HepG2 (cell line): ENCODE data around the gene ENO2. TPM values are rescaled to one million over a fixed set of nuclear protein-coding genes. Genes with fewer than 3 reads are reported as not detected.

ENCODE experiments used
- IKZF4 ChIP-seq: sonication (generic); formaldehyde crosslinking; IDR thresholded peaks from 2 replicates; pipeline ENCODE4 v1.5.1; 2020; ENCODE audit warnings: borderline replicate concordance, mild to moderate bottlenecking, low read depth, missing genetic modification reagents; ENCODE audit errors: not compliant biosample characterization
- IRF2 ChIP-seq: IDR thresholded peaks from 2 replicates; pipeline ENCODE4 v1.6.1; 2018; ENCODE audit warnings: missing genetic modification reagents, missing compliant biosample characterization
- KLF16 ChIP-seq, 2 experiments: sonication (generic) in 1 of 2; formaldehyde crosslinking in 1 of 2; IDR thresholded peaks; 2 replicates each; pipeline versions ENCODE4 v1.6.1 to v1.8.0; 2016 to 2023; ENCODE audit warnings: missing genetic modification reagents in 2 of 2, missing compliant biosample characterization in 1 of 2
- MED1 ChIP-seq: sonication (generic); formaldehyde crosslinking; IDR thresholded peaks from 2 replicates; pipeline ENCODE4 v1.4.0; 2020; ENCODE audit warnings: missing genetic modification reagents
- TCF12 ChIP-seq, 2 experiments: fragments of 450-650 bp in 1 of 2; sonication (generic) in 1 of 2; formaldehyde crosslinking in 1 of 2; IDR thresholded peaks; 2 replicates each; pipeline versions ENCODE4 v1.6.1 to v1.8.0; 2017 to 2022; ENCODE audit warnings: antibody characterized with exemption in 1 of 2, mild to moderate bottlenecking in 1 of 2, missing genetic modification reagents in 1 of 2, moderate library complexity in 1 of 2
- TFDP1 ChIP-seq: IDR thresholded peaks from 2 replicates; pipeline ENCODE4 v1.6.1; 2016; ENCODE audit warnings: missing compliant biosample characterization, missing genetic modification reagents, borderline replicate concordance
- TIGD3 ChIP-seq: sonication (generic); formaldehyde crosslinking; IDR thresholded peaks from 2 replicates; pipeline ENCODE4 v1.5.1; 2020; ENCODE audit warnings: mild to moderate bottlenecking, missing genetic modification reagents, borderline replicate concordance
- ZKSCAN1 ChIP-seq: fragments of 150-350 bp; IDR thresholded peaks from 2 replicates; pipeline ENCODE4 v1.6.1; 2014; ENCODE audit warnings: low read length
- ZNF225 ChIP-seq: sonication (generic); formaldehyde crosslinking; IDR thresholded peaks from 2 replicates; pipeline ENCODE4 v1.4.0; 2020; ENCODE audit warnings: mild to moderate bottlenecking, missing genetic modification reagents
- ZNF331 ChIP-seq: sonication (generic); formaldehyde crosslinking; IDR thresholded peaks from 2 replicates; pipeline ENCODE4 v1.4.0; 2020; ENCODE audit warnings: missing genetic modification reagents
- ZSCAN21 ChIP-seq: sonication (generic); formaldehyde crosslinking; IDR thresholded peaks from 2 replicates; pipeline ENCODE4 v1.8.0; 2022; ENCODE audit warnings: mild to moderate bottlenecking, missing genetic modification reagents, moderate library complexity, borderline replicate concordance
- polyA plus RNA-seq, 8 experiments: library from polyadenylated mRNA; depleted of rRNA in 3 of 8; stranded (reverse) in 7 of 8; unstranded in 1 of 8; fragments of >200 nt; fragmentation: Illumina TruSeq in 4 of 8; extraction: Trizol in 4 of 8; gene quantifications; 2 replicates each; pipeline versions ENCODE4 v1.2.1 to v1.2.3, GENCODE V29; 2011 to 2016; ENCODE audit warnings: low read depth in 4 of 8, missing spikeins in 1 of 8, mixed read lengths in 1 of 8; ENCODE audit not compliant: insufficient read depth in 1 of 8
- total RNA-seq, 5 experiments: library from RNA; depleted of rRNA; stranded (reverse); fragments of >200 nt; fragmentation: Illumina TruSeq; extraction: Trizol; gene quantifications; 2 replicates each; pipeline ENCODE4 v1.2.3, GENCODE V29; 2016; ENCODE audit warnings: low read depth in 1 of 5
- TF ChIP-seq, protein P1 (sequence below): sonication (generic); formaldehyde crosslinking; IDR thresholded peaks from 2 replicates; pipeline ENCODE4 v1.4.0; 2020; ENCODE audit warnings: low read depth, mild to moderate bottlenecking, missing genetic modification reagents
- TF ChIP-seq, protein P2 (sequence below), 2 experiments: sonication (generic) in 1 of 2; formaldehyde crosslinking in 1 of 2; IDR thresholded peaks; 2 replicates each; pipeline versions ENCODE4 v1.6.1 to v1.9.0; 2014 to 2022; ENCODE audit warnings: antibody characterized with exemption in 1 of 2, borderline replicate concordance in 1 of 2, inconsistent platforms in 1 of 2, low read depth in 1 of 2, missing genetic modification reagents in 1 of 2
- TF ChIP-seq, protein P3 (sequence below): sonication (generic); formaldehyde crosslinking; IDR thresholded peaks from 2 replicates; pipeline ENCODE4 v1.8.0; 2022; ENCODE audit warnings: mild to moderate bottlenecking, missing genetic modification reagents, borderline replicate concordance

ENO2 gene
- total and polyA plus RNA-seq, 2 of the 13 experiments (the other 11 are each of a cell fraction or from before 2014, with no cell fraction given), result 19.3 to 136 TPM

- TF ChIP-seq, protein P1, sequence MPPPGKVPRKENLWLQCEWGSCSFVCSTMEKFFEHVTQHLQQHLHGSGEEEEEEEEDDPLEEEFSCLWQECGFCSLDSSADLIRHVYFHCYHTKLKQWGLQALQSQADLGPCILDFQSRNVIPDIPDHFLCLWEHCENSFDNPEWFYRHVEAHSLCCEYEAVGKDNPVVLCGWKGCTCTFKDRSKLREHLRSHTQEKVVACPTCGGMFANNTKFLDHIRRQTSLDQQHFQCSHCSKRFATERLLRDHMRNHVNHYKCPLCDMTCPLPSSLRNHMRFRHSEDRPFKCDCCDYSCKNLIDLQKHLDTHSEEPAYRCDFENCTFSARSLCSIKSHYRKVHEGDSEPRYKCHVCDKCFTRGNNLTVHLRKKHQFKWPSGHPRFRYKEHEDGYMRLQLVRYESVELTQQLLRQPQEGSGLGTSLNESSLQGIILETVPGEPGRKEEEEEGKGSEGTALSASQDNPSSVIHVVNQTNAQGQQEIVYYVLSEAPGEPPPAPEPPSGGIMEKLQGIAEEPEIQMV (CRISPR knock-in tag), result peak; percentile 88
- TF ChIP-seq ZSCAN21 (CRISPR knock-in tag) (peak; percentile 41), ZKSCAN1 (no peak), IKZF4 (CRISPR knock-in tag) (no peak), IRF2 (peak; percentile 61; the same call in 1 of the 2 replicates), TIGD3 (CRISPR knock-in tag) (no peak), ZNF331 (CRISPR knock-in tag) (0 out of 2 replicates have a peak, but pooled peaks have one; percentile 22), TCF12 (IDR thresholded peaks at IDR 0.05) (no peak), TCF12 (CRISPR knock-in tag; IDR thresholded peaks at IDR 0.05) (no peak), TFDP1 (CRISPR knock-in tag) (peak; percentile 48; the same call in 1 of the 2 replicates), MED1 (peak; percentile 76), ZNF225 (CRISPR knock-in tag) (0 out of 2 replicates have a peak, but pooled peaks have one; percentile 31), KLF16 (CRISPR knock-in tag; IDR thresholded peaks at IDR 0.05) (peak in 1 of 2 experiments; percentile 63; a peak in 1 of 4 replicates)
- TF ChIP-seq, protein P2, sequence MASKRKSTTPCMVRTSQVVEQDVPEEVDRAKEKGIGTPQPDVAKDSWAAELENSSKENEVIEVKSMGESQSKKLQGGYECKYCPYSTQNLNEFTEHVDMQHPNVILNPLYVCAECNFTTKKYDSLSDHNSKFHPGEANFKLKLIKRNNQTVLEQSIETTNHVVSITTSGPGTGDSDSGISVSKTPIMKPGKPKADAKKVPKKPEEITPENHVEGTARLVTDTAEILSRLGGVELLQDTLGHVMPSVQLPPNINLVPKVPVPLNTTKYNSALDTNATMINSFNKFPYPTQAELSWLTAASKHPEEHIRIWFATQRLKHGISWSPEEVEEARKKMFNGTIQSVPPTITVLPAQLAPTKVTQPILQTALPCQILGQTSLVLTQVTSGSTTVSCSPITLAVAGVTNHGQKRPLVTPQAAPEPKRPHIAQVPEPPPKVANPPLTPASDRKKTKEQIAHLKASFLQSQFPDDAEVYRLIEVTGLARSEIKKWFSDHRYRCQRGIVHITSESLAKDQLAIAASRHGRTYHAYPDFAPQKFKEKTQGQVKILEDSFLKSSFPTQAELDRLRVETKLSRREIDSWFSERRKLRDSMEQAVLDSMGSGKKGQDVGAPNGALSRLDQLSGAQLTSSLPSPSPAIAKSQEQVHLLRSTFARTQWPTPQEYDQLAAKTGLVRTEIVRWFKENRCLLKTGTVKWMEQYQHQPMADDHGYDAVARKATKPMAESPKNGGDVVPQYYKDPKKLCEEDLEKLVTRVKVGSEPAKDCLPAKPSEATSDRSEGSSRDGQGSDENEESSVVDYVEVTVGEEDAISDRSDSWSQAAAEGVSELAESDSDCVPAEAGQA (IDR thresholded peaks at IDR 0.05; ENCODE audit: low read depth), result no peak
- TF ChIP-seq, protein P2 (CRISPR knock-in tag; IDR thresholded peaks at IDR 0.05; ENCODE audit: borderline replicate concordance), result no peak
- TF ChIP-seq, protein P3, sequence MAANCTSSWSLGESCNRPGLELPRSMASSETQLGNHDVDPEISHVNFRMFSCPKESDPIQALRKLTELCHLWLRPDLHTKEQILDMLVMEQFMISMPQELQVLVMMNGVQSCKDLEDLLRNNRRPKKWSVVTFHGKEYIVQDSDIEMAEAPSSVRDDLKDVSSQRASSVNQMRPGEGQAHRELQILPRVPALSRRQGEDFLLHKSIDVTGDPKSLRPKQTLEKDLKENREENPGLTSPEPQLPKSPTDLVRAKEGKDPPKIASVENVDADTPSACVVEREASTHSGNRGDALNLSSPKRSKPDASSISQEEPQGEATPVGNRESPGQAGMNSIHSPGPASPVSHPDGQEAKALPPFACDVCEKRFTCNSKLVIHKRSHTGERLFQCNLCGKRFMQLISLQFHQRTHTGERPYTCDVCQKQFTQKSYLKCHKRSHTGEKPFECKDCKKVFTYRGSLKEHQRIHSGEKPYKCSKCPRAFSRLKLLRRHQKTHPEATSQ (CRISPR knock-in tag), result no peak
Observed at GRCh38 chr12:6872073-6873048, 42.0 kb upstream of the ENO2 start (continued).
